Omental fat pad (tissue), 4 donors: ENCODE results near the gene TMEM273. TPM values are rescaled to one million over a fixed set of nuclear protein-coding genes. Genes with fewer than 3 reads are reported as not detected.

Experiments
- ATAC-seq: fragments of 150-250 bp; one replicate; pipeline ENCODE4 v1.9.1; 2016; ENCODE audit warnings: mild to moderate bottlenecking, moderate library complexity; ENCODE audit not compliant: low FRiP score
- DNase-seq: peaks from one replicate; pipeline ENCODE4 v3.0.0-alpha.2; 2019; ENCODE audit warnings: low spot score
- CTCF ChIP-seq, 3 donors: fragments of 450-650 bp; IDR thresholded peaks; one replicate each; pipeline ENCODE4 v1.5.1; 2016 to 2017; ENCODE audit warnings: antibody characterized with exemption in 3 of 3, mild to moderate bottlenecking in 3 of 3, moderate library complexity in 2 of 3
- total RNA-seq, 4 donors: library from RNA; depleted of rRNA; stranded (reverse); fragments of >200 nt; gene quantifications; one replicate each; pipeline ENCODE4 v1.1.0, GENCODE V29; 2016

Gene TMEM273
- total RNA-seq, 4 donors from 2014 or later = 12.2 to 74.4 (median 34.1) TPM

GRCh38 chr10:49227406-49227805 is 39.2 kb upstream of the TMEM273 start:
- TF ChIP-seq CTCF (IDR thresholded peaks at IDR 0.05) = no peak
- DNase-seq (no peak), ATAC-seq (no peak)

GRCh38 chr10:49226594-49226993 is 38.4 kb upstream of the TMEM273 start:
- no peak for TF ChIP-seq CTCF (IDR thresholded peaks at IDR 0.05)
- DNase-seq = no peak
- ATAC-seq = no peak

- ATAC-seq (no peak), DNase-seq (no peak)
- no peak for TF ChIP-seq CTCF (IDR thresholded peaks at IDR 0.05)
These were observed 37.2 kb upstream of the TMEM273 start for GRCh38 chr10:49225218-49225876.

- TF ChIP-seq CTCF (IDR thresholded peaks at IDR 0.05) = no peak
- ATAC-seq (no peak), DNase-seq (no peak)
These were observed 35.0 kb upstream of the TMEM273 start for GRCh38 chr10:49223205-49223604.

GRCh38 chr10:49222170-49222569 is 34.0 kb upstream of the TMEM273 start:
- DNase-seq = no peak
- ATAC-seq = no peak
- TF ChIP-seq CTCF (IDR thresholded peaks at IDR 0.05) = no peak

- TF ChIP-seq CTCF (IDR thresholded peaks at IDR 0.05) = no peak
- ATAC-seq = no peak
- DNase-seq = no peak
These were observed 32.5 kb upstream of the TMEM273 start for GRCh38 chr10:49220679-49221078.

- no peak for TF ChIP-seq CTCF (IDR thresholded peaks at IDR 0.05)
- ATAC-seq = no peak
- no peak for DNase-seq
These were observed 31.8 kb upstream of the TMEM273 start for GRCh38 chr10:49220031-49220430.
